ENCODE results near the gene HIRA. TPM values are rescaled to one million over a fixed set of nuclear protein-coding genes. Genes with fewer than 3 reads are reported as not detected.
A peak's percentile ranks its signal among the peaks of the same experiment; 100 is the strongest.

Gene HIRA
- total and polyA plus RNA-seq, 9 of the 15 experiments (the other 6 are each of a cell fraction or from before 2014, with no cell fraction given) = 0.96 to 132 (median 58.4) TPM

DNA sequence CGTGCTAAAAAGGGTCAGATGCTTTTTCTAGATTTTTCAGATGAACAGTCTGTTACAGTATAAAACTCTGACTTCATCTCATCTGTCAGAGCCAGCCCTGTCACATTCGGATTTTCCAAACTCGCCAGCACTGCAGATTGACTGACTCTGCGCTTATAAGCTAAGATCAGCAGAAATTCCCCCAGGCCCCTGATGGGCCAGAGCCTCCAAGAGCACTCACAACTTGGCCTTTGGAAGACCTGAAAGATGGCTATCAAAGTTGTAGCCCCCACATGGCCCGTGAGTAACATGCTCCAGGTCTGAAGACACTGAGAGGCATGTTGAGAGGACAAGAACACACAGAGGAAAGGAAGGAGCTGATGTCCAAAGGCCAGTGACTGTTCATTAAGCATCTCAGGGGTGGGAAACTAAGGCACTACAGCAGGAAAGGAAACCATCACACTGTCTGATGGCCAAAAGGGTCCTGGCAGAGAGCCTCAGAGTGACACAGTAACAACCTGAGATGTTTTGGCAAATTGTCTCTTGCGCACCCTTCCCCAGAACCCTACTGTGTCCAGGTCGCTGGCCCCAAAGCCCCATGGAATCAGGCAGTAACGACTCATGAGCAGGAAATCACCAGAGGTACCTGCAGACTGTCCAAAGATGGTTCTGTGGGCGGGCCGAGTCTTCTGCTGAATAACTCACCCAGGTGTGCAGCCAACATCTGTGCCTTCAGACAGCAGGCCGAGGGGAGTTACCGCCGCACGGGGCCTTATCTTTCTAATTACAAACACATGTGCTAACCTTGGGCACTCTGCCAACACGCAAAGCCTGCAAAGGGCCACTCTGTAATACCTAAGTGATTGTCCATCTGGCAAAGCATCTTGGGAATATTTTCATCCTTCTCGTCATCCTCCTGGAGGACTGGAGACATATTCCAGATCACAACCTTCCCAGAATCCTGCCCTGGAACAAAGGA, 23.6 kb downstream of the HIRA start (continued):
- TF ChIP-seq HIVEP1 (CRISPR knock-in tag; IDR thresholded peaks at IDR 0.05) (no peak), FOXJ2 (tag; IDR thresholded peaks at IDR 0.05) (0 out of 2 replicates have a peak, but pooled peaks have one; percentile 52), CREBBP (IDR thresholded peaks at IDR 0.05; ENCODE audit: low read depth, low read length) (no peak), PTTG1 (tag; IDR thresholded peaks at IDR 0.05; ENCODE audit: low read depth) (no peak), SAP30 (IDR thresholded peaks at IDR 0.05; ENCODE audit: borderline replicate concordance, insufficient read depth, low read depth, low read length, poor library complexity, severe bottlenecking) (peak; percentile 33), CTBP1 (IDR thresholded peaks at IDR 0.05; ENCODE audit: borderline replicate concordance) (peak; percentile 97), HCFC1 (IDR thresholded peaks at IDR 0.05; ENCODE audit: low read depth, low read length) (0 out of 2 replicates have a peak, but pooled peaks have one; percentile 5), SMARCB1 (IDR thresholded peaks at IDR 0.05; ENCODE audit: insufficient read length, low read depth) (no peak), HLTF (IDR thresholded peaks at IDR 0.05) (0 out of 2 replicates have a peak, but pooled peaks have one; percentile 36), RBM25 (IDR thresholded peaks at IDR 0.05; ENCODE audit: low read depth, low read length, severe bottlenecking) (no peak), ARID2 (IDR thresholded peaks at IDR 0.05) (no peak), YBX1 (IDR thresholded peaks at IDR 0.05) (no peak), NRF1 (conservative IDR thresholded peaks at IDR 0.05 in 1 of 2, IDR thresholded peaks at IDR 0.05 in 1 of 2) (0 out of 4 replicates have a peak, but pooled peaks of 1 of the 2 experiments have one; percentile 13), SRSF1 (IDR thresholded peaks at IDR 0.05; ENCODE audit: low read depth, low read length) (no peak), KLF13 (tag; IDR thresholded peaks at IDR 0.05; ENCODE audit: borderline replicate concordance, low read depth) (peak; percentile 63; the same call in 1 of the 2 replicates)
- TF ChIP-seq, protein P1, sequence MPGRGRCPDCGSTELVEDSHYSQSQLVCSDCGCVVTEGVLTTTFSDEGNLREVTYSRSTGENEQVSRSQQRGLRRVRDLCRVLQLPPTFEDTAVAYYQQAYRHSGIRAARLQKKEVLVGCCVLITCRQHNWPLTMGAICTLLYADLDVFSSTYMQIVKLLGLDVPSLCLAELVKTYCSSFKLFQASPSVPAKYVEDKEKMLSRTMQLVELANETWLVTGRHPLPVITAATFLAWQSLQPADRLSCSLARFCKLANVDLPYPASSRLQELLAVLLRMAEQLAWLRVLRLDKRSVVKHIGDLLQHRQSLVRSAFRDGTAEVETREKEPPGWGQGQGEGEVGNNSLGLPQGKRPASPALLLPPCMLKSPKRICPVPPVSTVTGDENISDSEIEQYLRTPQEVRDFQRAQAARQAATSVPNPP (IDR thresholded peaks at IDR 0.05; ENCODE audit: borderline replicate concordance, insufficient read depth, insufficient read length) = no peak
- TF ChIP-seq, protein P2, sequence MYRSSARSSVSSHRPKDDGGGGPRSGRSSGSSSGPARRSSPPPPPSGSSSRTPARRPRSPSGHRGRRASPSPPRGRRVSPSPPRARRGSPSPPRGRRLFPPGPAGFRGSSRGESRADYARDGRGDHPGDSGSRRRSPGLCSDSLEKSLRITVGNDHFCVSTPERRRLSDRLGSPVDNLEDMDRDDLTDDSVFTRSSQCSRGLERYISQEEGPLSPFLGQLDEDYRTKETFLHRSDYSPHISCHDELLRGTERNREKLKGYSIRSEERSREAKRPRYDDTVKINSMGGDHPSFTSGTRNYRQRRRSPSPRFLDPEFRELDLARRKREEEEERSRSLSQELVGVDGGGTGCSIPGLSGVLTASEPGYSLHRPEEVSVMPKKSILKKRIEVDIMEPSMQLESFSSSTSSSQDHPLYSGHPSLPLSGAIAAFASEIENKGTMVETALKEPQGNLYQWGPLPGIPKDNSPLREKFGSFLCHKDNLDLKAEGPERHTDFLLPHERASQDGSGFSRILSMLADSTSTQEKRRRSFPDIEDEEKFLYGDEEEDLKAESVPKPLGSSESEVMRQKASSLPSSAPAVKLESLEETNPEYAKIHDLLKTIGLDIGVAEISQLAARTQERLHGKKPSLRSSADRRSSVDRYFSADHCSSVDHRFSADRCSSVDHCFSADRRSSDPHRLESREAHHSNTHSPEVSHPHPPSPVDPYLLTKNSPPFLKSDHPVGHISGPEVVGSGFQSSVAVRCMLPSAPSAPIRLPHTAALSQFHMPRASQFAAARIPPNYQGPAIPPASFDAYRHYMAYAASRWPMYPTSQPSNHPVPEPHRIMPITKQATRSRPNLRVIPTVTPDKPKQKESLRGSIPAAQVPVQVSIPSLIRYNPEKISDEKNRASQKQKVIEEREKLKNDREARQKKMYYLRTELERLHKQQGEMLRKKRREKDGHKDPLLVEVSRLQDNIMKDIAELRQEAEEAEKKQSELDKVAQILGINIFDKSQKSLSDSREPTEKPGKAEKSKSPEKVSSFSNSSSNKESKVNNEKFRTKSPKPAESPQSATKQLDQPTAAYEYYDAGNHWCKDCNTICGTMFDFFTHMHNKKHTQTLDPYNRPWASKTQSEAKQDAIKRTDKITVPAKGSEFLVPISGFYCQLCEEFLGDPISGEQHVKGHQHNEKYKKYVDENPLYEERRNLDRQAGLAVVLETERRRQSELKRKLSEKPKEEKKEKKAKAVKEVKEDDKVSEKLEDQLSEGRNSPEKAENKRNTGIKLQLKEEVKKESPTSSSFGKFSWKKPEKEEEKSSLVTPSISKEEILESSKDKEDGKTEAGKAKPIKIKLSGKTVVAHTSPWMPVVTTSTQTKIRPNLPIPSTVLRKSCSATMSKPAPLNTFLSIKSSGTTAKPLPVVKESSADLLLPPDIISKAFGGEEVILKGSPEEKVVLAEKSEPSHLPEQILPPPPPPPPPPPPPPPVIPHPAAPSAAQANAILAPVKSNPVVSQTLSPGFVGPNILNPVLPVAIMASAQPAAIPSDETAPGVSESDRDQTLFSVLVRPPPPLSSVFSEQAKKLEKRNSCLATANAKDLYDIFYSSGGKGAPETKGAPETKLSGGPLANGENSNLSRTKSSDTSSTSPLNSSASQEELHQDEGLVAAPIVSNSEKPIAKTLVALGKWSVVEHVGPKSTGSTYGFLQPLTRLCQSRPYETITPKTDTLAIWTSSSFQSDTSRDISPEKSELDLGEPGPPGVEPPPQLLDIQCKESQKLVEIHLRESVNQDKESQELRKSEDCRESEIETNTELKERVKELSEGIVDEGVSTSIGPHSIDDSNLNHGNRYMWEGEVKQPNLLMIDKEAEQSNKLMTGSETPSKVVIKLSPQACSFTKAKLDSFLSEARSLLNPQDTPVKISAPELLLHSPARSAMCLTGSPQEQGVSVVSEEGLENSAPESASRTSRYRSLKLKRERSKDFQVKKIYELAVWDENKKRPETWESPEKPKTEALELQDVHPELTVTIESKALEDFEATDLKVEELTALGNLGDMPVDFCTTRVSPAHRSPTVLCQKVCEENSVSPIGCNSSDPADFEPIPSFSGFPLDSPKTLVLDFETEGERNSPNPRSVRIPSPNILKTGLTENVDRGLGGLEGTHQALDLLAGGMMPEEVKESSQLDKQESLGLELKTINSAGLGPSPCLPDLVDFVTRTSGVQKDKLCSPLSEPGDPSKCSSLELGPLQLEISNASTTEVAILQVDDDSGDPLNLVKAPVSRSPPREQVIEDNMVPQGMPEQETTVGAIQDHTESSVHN (IDR thresholded peaks at IDR 0.05; ENCODE audit: borderline replicate concordance in 1 of 2, low read depth in 1 of 2) = peak in 1 of 2 experiments; percentile 76; a peak in 2 of 4 replicates
